ENCODE results near the gene BPGM.

The BPGM gene

DNA sequence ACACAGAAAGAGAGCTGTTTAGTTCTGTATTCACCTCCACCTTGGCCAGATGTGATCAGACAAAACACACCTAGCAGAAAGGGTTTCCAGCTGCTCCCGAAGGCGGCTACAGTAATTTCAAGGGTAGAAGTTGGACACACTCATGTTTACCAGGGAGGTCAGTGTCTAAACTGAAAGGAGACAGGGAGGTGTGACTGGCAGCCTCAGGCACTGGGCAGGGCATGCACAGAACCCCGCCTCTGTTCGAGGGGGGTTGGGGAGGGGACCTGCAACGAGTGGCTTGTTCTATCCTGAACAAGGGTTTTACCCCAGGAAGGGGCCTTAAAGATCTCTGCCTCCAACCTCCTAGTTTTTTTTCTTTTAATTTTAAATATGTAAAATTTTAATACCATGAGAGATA, 49.6 kb downstream of the BPGM start:
- H3K4me1 ChIP-seq (ENCODE audit: control insufficient read depth, insufficient read depth, low read length), result peaks cover 8% of the 10 kb centered on the region
- H3K9me3 ChIP-seq (ENCODE audit: control insufficient read depth in 2 of 2, low read length in 2 of 2), result no peaks in the 10 kb centered on the region
- no peak overlapping the region for H3K9ac ChIP-seq (ENCODE audit: low read length in 2 of 2)
- H3K27me3 ChIP-seq (ENCODE audit: control insufficient read depth in 1 of 2, insufficient read depth in 2 of 2, low read length in 2 of 2), result no peaks in the 10 kb centered on the region
- no peak overlapping the region for H3K4me3 ChIP-seq (ENCODE audit: low read length in 2 of 2)
- no peak overlapping the region for H3K27ac ChIP-seq (ENCODE audit: low read length)
- no peaks in the 10 kb centered on the region for H3K36me3 ChIP-seq (ENCODE audit: control insufficient read depth in 2 of 2, insufficient read depth in 2 of 2, low read length in 2 of 2)

DNA sequence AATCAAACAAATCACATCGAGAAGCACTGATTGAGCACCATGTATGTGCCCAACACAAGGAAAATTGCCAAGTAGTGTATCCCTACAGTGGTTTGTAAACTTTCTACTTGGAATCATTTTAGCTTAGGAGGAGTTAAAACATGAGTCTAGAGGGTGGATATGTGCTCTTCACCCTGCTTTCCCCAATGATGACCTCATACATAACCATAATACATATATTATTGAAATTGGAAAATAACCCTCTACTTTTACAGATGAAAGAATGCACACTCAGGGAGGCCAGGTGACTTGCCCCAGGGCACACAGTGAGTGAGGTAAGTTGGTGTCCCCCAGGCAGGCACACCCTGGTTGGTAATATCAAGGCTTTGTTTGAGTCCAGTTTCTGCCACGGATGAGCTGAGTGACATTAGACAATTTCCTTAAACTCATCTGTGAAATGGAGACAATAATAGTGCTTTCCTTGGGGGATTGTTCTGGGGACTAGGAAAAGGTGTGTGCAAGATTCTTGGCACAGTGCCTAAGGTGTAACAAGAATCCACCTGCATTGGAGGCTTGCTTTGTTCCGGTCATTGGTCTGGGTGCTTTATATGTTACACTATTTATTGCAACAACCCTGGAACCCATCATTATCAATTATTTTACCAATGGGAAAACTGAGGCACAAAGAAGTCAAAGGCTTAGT, 50.7 kb downstream of the BPGM start:
- H3K36me3 ChIP-seq (ENCODE audit: control insufficient read depth in 2 of 2, insufficient read depth in 2 of 2, low read length in 2 of 2), result no peaks in the 10 kb centered on the region
- no peak overlapping the region for H3K27ac ChIP-seq (ENCODE audit: low read length)
- no peaks in the 10 kb centered on the region for H3K9me3 ChIP-seq (ENCODE audit: control insufficient read depth in 2 of 2, low read length in 2 of 2)
- peaks cover 5% of the 10 kb centered on the region for H3K4me1 ChIP-seq (ENCODE audit: control insufficient read depth, insufficient read depth, low read length)
- H3K27me3 ChIP-seq (ENCODE audit: control insufficient read depth in 1 of 2, insufficient read depth in 2 of 2, low read length in 2 of 2), result no peaks in the 10 kb centered on the region
- no peak overlapping the region for H3K4me3 ChIP-seq (ENCODE audit: low read length in 2 of 2)
- H3K9ac ChIP-seq (ENCODE audit: low read length in 2 of 2), result no peak overlapping the region

DNA sequence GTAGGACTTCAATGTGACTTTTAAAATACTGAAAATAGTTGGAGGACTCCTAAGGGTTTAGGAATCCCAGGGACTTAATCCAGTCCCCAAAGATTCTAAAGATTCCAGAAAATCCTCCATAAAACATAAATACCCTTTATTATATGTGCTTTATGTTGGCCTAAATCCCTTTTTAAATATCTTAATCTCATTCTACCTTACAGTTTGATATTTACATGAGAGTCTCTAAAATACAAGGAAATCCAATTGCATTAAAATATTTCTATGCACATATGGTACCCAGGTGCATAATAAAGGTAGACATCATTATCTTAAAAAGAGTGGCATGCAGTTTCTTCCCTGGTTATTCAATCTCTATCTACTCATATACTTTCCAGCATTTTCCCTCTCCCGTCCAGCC, 51.8 kb downstream of the BPGM start:
- Histone ChIP-seq H3K27ac (ENCODE audit: low read length) (no peak overlapping the region), H3K36me3 (ENCODE audit: control insufficient read depth in 2 of 2, insufficient read depth in 2 of 2, low read length in 2 of 2) (no peaks in the 10 kb centered on the region), H3K9ac (ENCODE audit: low read length in 2 of 2) (no peak overlapping the region), H3K4me1 (ENCODE audit: control insufficient read depth, insufficient read depth, low read length) (peaks cover 7% of the 10 kb centered on the region), H3K9me3 (ENCODE audit: control insufficient read depth in 2 of 2, low read length in 2 of 2) (no peaks in the 10 kb centered on the region), H3K4me3 (ENCODE audit: low read length in 2 of 2) (no peak overlapping the region), H3K27me3 (ENCODE audit: control insufficient read depth in 1 of 2, insufficient read depth in 2 of 2, low read length in 2 of 2) (no peaks in the 10 kb centered on the region)

DNA sequence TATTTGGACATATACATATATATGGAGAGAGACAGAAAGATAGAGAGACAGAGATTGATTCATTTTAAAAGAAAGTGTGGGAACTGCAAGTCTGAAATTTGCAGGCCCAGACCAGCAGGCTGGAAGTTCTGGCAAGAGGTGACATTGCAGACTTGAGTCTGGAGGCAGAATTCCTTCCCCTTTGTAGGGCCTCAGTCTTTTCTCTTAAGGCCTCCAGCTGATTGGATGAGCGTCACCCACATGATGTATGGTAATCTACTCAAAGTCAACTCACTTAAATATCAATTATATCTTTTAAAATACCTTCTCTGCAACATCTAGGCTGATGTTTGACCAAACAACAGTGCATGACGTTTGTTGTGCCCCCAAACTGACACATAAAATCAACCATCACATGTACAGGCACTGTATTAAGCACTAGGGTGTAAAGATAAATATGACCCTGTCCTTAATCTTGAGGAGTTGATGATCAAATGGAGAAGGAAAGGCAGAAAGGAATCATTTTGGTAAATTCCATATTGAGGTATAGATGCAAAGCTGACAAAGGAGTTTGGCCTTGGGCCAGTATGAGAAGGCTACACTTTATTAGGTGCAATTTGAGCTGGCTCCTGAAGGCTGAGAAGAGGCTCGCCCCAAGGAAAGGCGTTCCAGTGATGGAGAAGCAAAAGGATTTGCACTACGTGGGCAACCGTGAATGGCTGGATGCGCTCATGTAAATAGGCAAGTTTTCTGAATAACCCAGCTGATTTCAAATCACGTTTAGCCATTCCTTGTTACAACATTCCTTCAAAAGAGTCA, 52.6 kb downstream of the BPGM start:
- H3K27me3 ChIP-seq (ENCODE audit: control insufficient read depth in 1 of 2, insufficient read depth in 2 of 2, low read length in 2 of 2), result no peaks in the 10 kb centered on the region
- no peak overlapping the region for H3K27ac ChIP-seq (ENCODE audit: low read length)
- H3K4me3 ChIP-seq (ENCODE audit: low read length in 2 of 2), result no peak overlapping the region
- no peak overlapping the region for H3K9ac ChIP-seq (ENCODE audit: low read length in 2 of 2)
- no peaks in the 10 kb centered on the region for H3K36me3 ChIP-seq (ENCODE audit: control insufficient read depth in 2 of 2, insufficient read depth in 2 of 2, low read length in 2 of 2)
- no peaks in the 10 kb centered on the region for H3K9me3 ChIP-seq (ENCODE audit: control insufficient read depth in 2 of 2, low read length in 2 of 2)
- peaks cover 11% of the 10 kb centered on the region for H3K4me1 ChIP-seq (ENCODE audit: control insufficient read depth, insufficient read depth, low read length)

DNA sequence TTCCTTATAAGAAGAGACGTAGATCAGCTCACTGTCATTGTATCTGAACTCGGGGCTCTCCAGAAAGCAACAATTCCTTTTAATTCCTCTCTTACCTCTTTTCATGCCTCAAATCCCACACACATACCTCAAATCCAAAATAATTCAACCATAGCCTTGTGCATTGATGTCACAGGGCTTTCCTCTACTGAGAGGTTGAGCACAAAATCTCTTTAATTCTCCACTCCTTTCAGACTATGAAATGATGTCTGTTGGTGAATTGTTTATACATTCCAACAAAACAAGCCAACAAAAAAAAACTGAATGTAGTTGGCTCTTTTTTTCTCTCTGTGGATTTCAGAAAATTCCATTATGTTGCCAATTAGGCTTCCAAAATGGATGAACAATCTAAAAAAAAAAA, 53.2 kb downstream of the BPGM start:
- no peak overlapping the region for H3K9ac ChIP-seq (ENCODE audit: low read length in 2 of 2)
- peaks cover 14% of the 10 kb centered on the region for H3K4me1 ChIP-seq (ENCODE audit: control insufficient read depth, insufficient read depth, low read length)
- no peak overlapping the region for H3K27ac ChIP-seq (ENCODE audit: low read length)
- no peaks in the 10 kb centered on the region for H3K9me3 ChIP-seq (ENCODE audit: control insufficient read depth in 2 of 2, low read length in 2 of 2)
- no peaks in the 10 kb centered on the region for H3K27me3 ChIP-seq (ENCODE audit: control insufficient read depth in 1 of 2, insufficient read depth in 2 of 2, low read length in 2 of 2)
- no peaks in the 10 kb centered on the region for H3K36me3 ChIP-seq (ENCODE audit: control insufficient read depth in 2 of 2, insufficient read depth in 2 of 2, low read length in 2 of 2)
- H3K4me3 ChIP-seq (ENCODE audit: low read length in 2 of 2), result no peak overlapping the region

DNA sequence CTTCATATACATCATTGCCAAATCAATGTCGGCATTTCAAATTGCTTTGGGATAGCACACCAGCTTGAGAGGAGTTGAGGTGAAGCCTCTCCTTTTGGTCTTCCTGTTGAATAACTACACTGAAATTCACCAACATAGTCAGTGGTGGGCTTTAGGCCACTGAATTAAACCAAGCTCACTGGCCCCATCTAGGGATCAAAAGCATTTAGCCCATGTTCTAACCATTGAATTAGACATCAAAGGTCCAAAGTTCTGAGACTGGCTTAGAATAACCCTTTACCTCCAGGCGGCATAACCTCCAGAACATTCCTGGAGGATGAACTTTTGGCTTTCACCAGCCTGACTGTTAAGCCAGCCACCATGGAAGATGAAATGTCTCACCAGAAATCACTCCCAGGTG, 54.6 kb downstream of the BPGM start:
- no peak overlapping the region for H3K27ac ChIP-seq (ENCODE audit: low read length)
- no peak overlapping the region for H3K4me3 ChIP-seq (ENCODE audit: low read length in 2 of 2)
- no peaks in the 10 kb centered on the region for H3K36me3 ChIP-seq (ENCODE audit: control insufficient read depth in 2 of 2, insufficient read depth in 2 of 2, low read length in 2 of 2)
- no peaks in the 10 kb centered on the region for H3K9me3 ChIP-seq (ENCODE audit: control insufficient read depth in 2 of 2, low read length in 2 of 2)
- no peaks in the 10 kb centered on the region for H3K27me3 ChIP-seq (ENCODE audit: control insufficient read depth in 1 of 2, insufficient read depth in 2 of 2, low read length in 2 of 2)
- H3K4me1 ChIP-seq (ENCODE audit: control insufficient read depth, insufficient read depth, low read length), result peaks cover 18% of the 10 kb centered on the region
- no peak overlapping the region for H3K9ac ChIP-seq (ENCODE audit: low read length in 2 of 2)

DNA sequence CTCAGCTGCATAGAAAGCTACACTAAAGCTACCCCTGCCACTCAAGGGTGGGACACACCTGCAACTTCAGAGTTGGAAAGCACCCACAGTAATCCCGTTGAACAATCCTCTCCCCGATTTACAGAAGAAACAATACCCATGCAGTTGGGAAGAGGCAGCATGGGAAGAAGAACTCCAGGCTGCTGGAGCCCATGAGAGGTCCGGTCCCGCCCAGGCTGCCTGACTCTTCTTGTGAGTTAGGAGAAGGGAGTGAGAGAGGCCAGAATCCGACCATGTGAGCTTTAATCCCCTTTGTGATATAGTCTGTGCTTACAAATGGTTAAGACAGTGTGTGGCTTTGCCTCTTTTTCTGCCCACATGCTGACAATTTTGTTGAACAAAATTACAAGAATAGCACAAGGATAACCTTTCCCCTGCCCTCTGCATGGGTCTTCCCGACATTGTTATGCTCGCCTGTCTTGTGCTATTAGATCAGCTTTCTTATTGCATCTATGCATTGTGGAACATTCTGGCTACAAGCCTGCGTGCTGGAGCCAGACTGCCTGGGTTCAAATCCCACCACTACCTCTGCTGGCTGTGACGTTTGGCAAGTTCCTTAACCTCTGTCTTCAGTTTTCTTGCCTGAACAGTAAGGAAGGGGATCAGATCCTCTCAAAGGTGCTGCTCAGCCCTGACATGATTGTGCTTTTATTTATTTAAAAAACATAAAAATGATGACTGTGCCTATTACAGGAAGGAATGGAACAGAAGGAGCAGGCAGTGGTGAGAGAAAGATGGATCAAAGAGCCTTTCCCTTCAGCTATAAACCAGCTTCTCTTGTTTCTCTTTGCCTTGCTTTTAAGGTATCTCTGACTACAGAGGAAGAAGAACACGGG, 56.0 kb downstream of the BPGM start:
- H3K27ac ChIP-seq (ENCODE audit: low read length), result peak overlapping the region; percentile 88

DNA sequence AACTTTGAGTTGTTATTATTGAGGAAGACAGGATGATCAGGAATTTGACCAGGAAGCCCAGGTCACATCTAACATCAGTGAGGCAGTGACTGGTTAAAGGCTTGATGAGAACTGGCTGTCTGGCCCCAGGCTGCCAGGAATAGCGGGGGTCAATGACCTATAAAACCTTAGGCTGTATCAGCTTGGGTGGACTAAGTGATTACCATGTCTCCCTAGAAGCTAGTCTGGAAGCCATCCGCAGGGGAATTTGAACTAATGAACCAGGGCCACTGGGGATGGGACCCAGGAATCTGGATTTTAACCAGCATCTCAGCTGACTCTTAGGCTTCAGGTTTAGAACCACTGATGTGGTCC, 56.6 kb downstream of the BPGM start:
- peak overlapping the region; percentile 88 for H3K27ac ChIP-seq (ENCODE audit: low read length)
- no peak overlapping the region for H3K4me3 ChIP-seq (ENCODE audit: low read length in 2 of 2)
- peak overlapping the region; percentile 1 to 52 for H3K9ac ChIP-seq (ENCODE audit: low read length in 2 of 2)
- no peaks in the 10 kb centered on the region for H3K36me3 ChIP-seq (ENCODE audit: control insufficient read depth in 2 of 2, insufficient read depth in 2 of 2, low read length in 2 of 2)
- H3K9me3 ChIP-seq (ENCODE audit: control insufficient read depth in 2 of 2, low read length in 2 of 2), result no peaks in the 10 kb centered on the region
- peaks cover 18% of the 10 kb centered on the region for H3K4me1 ChIP-seq (ENCODE audit: control insufficient read depth, insufficient read depth, low read length)
- no peaks in the 10 kb centered on the region for H3K27me3 ChIP-seq (ENCODE audit: control insufficient read depth in 1 of 2, insufficient read depth in 2 of 2, low read length in 2 of 2)

More for the DNA sequence above, 56.0 kb downstream of the BPGM start:
- Histone ChIP-seq H3K27me3 (ENCODE audit: control insufficient read depth in 1 of 2, insufficient read depth in 2 of 2, low read length in 2 of 2) (no peaks in the 10 kb centered on the region), H3K36me3 (ENCODE audit: control insufficient read depth in 2 of 2, insufficient read depth in 2 of 2, low read length in 2 of 2) (no peaks in the 10 kb centered on the region), H3K4me3 (ENCODE audit: low read length in 2 of 2) (no peak overlapping the region), H3K9ac (ENCODE audit: low read length in 2 of 2) (peak overlapping the region in 1 of 2 donors; percentile 1), H3K9me3 (ENCODE audit: control insufficient read depth in 2 of 2, low read length in 2 of 2) (no peaks in the 10 kb centered on the region), H3K4me1 (ENCODE audit: control insufficient read depth, insufficient read depth, low read length) (peaks cover 18% of the 10 kb centered on the region)

DNA sequence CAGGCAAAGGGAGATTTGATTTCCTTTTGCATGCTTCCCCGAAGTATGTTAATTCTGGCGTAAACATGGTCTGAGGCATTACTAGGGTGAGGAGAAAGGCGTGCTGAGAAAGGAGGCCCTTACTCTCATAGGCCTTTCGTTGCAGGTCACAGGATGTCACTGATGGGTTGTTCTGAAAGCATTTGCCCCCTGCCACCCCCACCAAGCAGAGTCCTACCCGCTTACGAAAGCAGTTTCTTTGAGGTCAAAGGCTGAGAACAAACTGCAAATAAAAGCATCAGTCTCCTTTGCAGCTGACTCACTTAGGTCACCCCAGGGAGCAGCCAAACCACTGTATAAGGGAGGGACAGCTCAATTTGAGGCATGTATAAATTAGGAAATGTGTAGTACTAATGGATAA, 57.1 kb downstream of the BPGM start:
- Histone ChIP-seq H3K9ac (ENCODE audit: low read length in 2 of 2) (peak overlapping the region; percentile 1 to 52), H3K9me3 (ENCODE audit: control insufficient read depth in 2 of 2, low read length in 2 of 2) (no peaks in the 10 kb centered on the region), H3K36me3 (ENCODE audit: control insufficient read depth in 2 of 2, insufficient read depth in 2 of 2, low read length in 2 of 2) (no peaks in the 10 kb centered on the region), H3K27me3 (ENCODE audit: control insufficient read depth in 1 of 2, insufficient read depth in 2 of 2, low read length in 2 of 2) (no peaks in the 10 kb centered on the region), H3K4me3 (ENCODE audit: low read length in 2 of 2) (no peak overlapping the region), H3K27ac (ENCODE audit: low read length) (peak overlapping the region; percentile 88), H3K4me1 (ENCODE audit: control insufficient read depth, insufficient read depth, low read length) (peaks cover 18% of the 10 kb centered on the region)

DNA sequence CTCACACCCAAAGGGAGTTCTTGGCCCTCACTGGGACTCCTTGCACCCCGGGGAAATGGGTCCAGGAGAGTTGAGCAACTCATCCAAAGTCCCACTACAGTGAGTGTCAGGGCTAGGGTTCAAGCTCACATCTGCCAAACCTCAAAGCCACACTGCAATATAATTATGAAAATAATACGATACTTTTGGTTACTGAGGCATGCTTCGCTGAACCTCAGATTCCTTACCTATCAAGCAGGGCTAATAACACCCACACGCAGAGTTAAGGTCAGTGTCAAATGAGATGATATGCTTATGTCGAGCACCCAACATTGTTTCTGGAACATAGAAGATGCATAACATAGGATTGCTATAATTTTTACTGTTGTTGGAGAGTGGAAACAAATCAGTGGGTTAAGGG, 58.2 kb downstream of the BPGM start:
- Histone ChIP-seq H3K36me3 (ENCODE audit: control insufficient read depth in 2 of 2, insufficient read depth in 2 of 2, low read length in 2 of 2) (no peaks in the 10 kb centered on the region), H3K27me3 (ENCODE audit: control insufficient read depth in 1 of 2, insufficient read depth in 2 of 2, low read length in 2 of 2) (no peaks in the 10 kb centered on the region), H3K9ac (ENCODE audit: low read length in 2 of 2) (no peak overlapping the region), H3K27ac (ENCODE audit: low read length) (peak overlapping the region; percentile 88), H3K4me1 (ENCODE audit: control insufficient read depth, insufficient read depth, low read length) (peaks cover 18% of the 10 kb centered on the region), H3K4me3 (ENCODE audit: low read length in 2 of 2) (no peak overlapping the region), H3K9me3 (ENCODE audit: control insufficient read depth in 2 of 2, low read length in 2 of 2) (no peaks in the 10 kb centered on the region)

Measured in stomach smooth muscle (tissue), 2 donors.